Trophoblast cell (in vitro differentiated cells and primary cell): ENCODE measurements around the gene SPPL2C. TPM values are rescaled to one million over a fixed set of nuclear protein-coding genes. Genes with fewer than 3 reads are reported as not detected.

Experiments used
- DNase-seq, 2 donors: peaks; one replicate each; pipeline ENCODE4 v3.0.0-alpha.2; 2016
- H2AFZ ChIP-seq: 2 replicates; pipeline ENCODE4 v1.6.1; 2013; ENCODE audit warnings: low read length, moderate library complexity, mild to moderate bottlenecking; ENCODE audit not compliant: insufficient read depth, poor library complexity
- H2AK5ac ChIP-seq: 2 replicates; pipeline ENCODE4 v1.6.1; 2013; ENCODE audit warnings: mild to moderate bottlenecking, low read length
- H2BK120ac ChIP-seq: 2 replicates; pipeline ENCODE4 v1.6.1; 2013; ENCODE audit warnings: low read length, mild to moderate bottlenecking, moderate library complexity; ENCODE audit not compliant: insufficient read depth, poor library complexity
- H2BK12ac ChIP-seq: 2 replicates; pipeline ENCODE4 v1.6.1; 2013; ENCODE audit warnings: mild to moderate bottlenecking, low read length, moderate library complexity
- H2BK5ac ChIP-seq: 2 replicates; pipeline ENCODE4 v1.6.1; 2013; ENCODE audit warnings: low read length, low read depth, moderate library complexity, mild to moderate bottlenecking; ENCODE audit not compliant: poor library complexity
- H3K14ac ChIP-seq: 2 replicates; pipeline ENCODE4 v1.6.1; 2013; ENCODE audit warnings: mild to moderate bottlenecking, low read length
- H3K18ac ChIP-seq: 2 replicates; pipeline ENCODE4 v1.6.1; 2013; ENCODE audit warnings: mild to moderate bottlenecking, low read length
- H3K23ac ChIP-seq: 2 replicates; pipeline ENCODE4 v1.6.1; 2013; ENCODE audit warnings: low read length
- H3K27ac ChIP-seq: 2 replicates; pipeline ENCODE4 v1.5.1; 2013; ENCODE audit warnings: low read depth, mild to moderate bottlenecking, inconsistent platforms, low read length, moderate library complexity
- H3K27me3 ChIP-seq: 2 replicates; pipeline ENCODE4 v1.6.1; 2013; ENCODE audit warnings: inconsistent platforms, mild to moderate bottlenecking, low read length, moderate library complexity; ENCODE audit not compliant: insufficient read depth
- H3K36me3 ChIP-seq, 2 experiments: 1 replicate in 1 of 2; 2 replicates in 1 of 2; pipeline ENCODE4 v1.6.1; 2013; ENCODE audit warnings: low read length in 2 of 2, mild to moderate bottlenecking in 2 of 2, moderate library complexity in 1 of 2; ENCODE audit not compliant: insufficient read depth in 2 of 2, control insufficient read depth in 1 of 2
- H3K4ac ChIP-seq: 2 replicates; pipeline ENCODE4 v1.6.1; 2013; ENCODE audit warnings: low read depth, mild to moderate bottlenecking, low read length, moderate library complexity
- H3K4me1 ChIP-seq, 2 experiments: 1 replicate in 1 of 2; 2 replicates in 1 of 2; pipeline ENCODE4 v1.6.1; 2013; ENCODE audit warnings: low read length in 2 of 2, mild to moderate bottlenecking in 2 of 2, moderate library complexity in 1 of 2; ENCODE audit not compliant: insufficient read depth in 2 of 2, control insufficient read depth in 1 of 2
- H3K4me2 ChIP-seq: 2 replicates; pipeline ENCODE4 v1.6.1; 2013; ENCODE audit warnings: inconsistent platforms, mild to moderate bottlenecking, low read length, moderate library complexity
- H3K4me3 ChIP-seq: 2 replicates; pipeline ENCODE4 v1.5.1; 2013; ENCODE audit warnings: mild to moderate bottlenecking, low read depth, low read length, inconsistent platforms
- H3K79me1 ChIP-seq: one replicate; pipeline ENCODE4 v1.6.1; 2013; ENCODE audit warnings: low read length
- H3K79me2 ChIP-seq: 2 replicates; pipeline ENCODE4 v1.6.1; 2013; ENCODE audit warnings: low read length, mild to moderate bottlenecking; ENCODE audit not compliant: control insufficient read depth, insufficient read depth, poor library complexity
- H3K9ac ChIP-seq: 2 replicates; pipeline ENCODE4 v1.6.1; 2013; ENCODE audit warnings: mild to moderate bottlenecking, low read length
- H3K9me3 ChIP-seq: 2 replicates; pipeline ENCODE4 v1.6.1; 2013; ENCODE audit warnings: low read depth, mild to moderate bottlenecking, control low read depth, inconsistent platforms, low read length; ENCODE audit not compliant: insufficient read depth
- H4K12ac ChIP-seq: 2 replicates; pipeline ENCODE4 v1.6.1; 2013; ENCODE audit warnings: low read depth, mild to moderate bottlenecking, low read length, moderate library complexity
- H4K8ac ChIP-seq: 2 replicates; pipeline ENCODE4 v1.6.1; 2013; ENCODE audit warnings: low read depth, mild to moderate bottlenecking, low read length, moderate library complexity
- H4K91ac ChIP-seq: one replicate; pipeline ENCODE4 v1.6.1; 2013; ENCODE audit warnings: low read depth, mild to moderate bottlenecking, low read length, moderate library complexity
- whole genome bisulfite sequencing: extraction: QIAGEN DNeasy Blood & Tissue Kit; methylation state at CpG from one replicate; pipeline ENCODE4 v1.1.7; 2013; ENCODE audit warnings: missing lambda C conversion rate; ENCODE audit not compliant: insufficient read length, insufficient coverage; ENCODE audit errors: extremely low coverage; 5-methylcytosine and 5-hydroxymethylcytosine counted together
- polyA plus RNA-seq: library from polyadenylated mRNA; stranded (reverse); fragments of 200-250 nt; gene quantifications from 2 replicates; pipeline ENCODE4 v1.2.3, GENCODE V29; 2013

The SPPL2C gene
- polyA plus RNA-seq, result not detected in 2 replicates

GRCh38 chr17:45844695-45845375 lies at the start of gene SPPL2C:
Gene SPPL2C (plus strand): TSS chr17:45844881. CDS start chr17:45844907, 26 bp downstream.
- Histone ChIP-seq H3K79me1 (no peaks in the 10 kb centered on the region), H3K4me3 (no peak within 1 kb of the TSS)
- no CpG with 5 or more reads among the region's 25 CpGs for WGBS

GRCh38 chr17:45800816-45801215 lies 43.9 kb upstream of the SPPL2C start:
- no peak overlapping the region for H3K23ac ChIP-seq
- no peak overlapping the region for H4K91ac ChIP-seq
- H2BK12ac ChIP-seq, result no peak overlapping the region
- no peak overlapping the region for H3K4me2 ChIP-seq
- H3K18ac ChIP-seq, result no peak overlapping the region
- no CpG with 5 or more reads among the region's 2 CpGs for WGBS
- H3K4me3 ChIP-seq, result no peak overlapping the region
- no peaks in the 10 kb centered on the region for H3K36me3 ChIP-seq
- H2AFZ ChIP-seq, result no peak overlapping the region
- H3K4ac ChIP-seq, result no peak overlapping the region
- H2BK5ac ChIP-seq, result no peak overlapping the region
- no peak overlapping the region for H3K27ac ChIP-seq
- H3K79me1 ChIP-seq, result no peaks in the 10 kb centered on the region
- no peak overlapping the region for H2BK120ac ChIP-seq
- H3K4me1 ChIP-seq, result no peaks in the 10 kb centered on the region
- H4K8ac ChIP-seq, result no peak overlapping the region
- H3K9me3 ChIP-seq, result no peaks in the 10 kb centered on the region
- H2AK5ac ChIP-seq, result no peak overlapping the region
- H4K12ac ChIP-seq, result no peak overlapping the region
- no peak for DNase-seq
- no peaks in the 10 kb centered on the region for H3K79me2 ChIP-seq
- H3K14ac ChIP-seq, result no peak overlapping the region
- H3K9ac ChIP-seq, result no peak overlapping the region
- H3K27me3 ChIP-seq, result no peaks in the 10 kb centered on the region

More at GRCh38 chr17:45844695-45845375, at the start of gene SPPL2C:
- no peak within 1 kb of the TSS for H3K9ac ChIP-seq
- no peak within 1 kb of the TSS for H3K27ac ChIP-seq
- H3K36me3 ChIP-seq, result no peaks in the 10 kb centered on the region
- no peak within 1 kb of the TSS for H2AK5ac ChIP-seq
- no peak for DNase-seq
- no peak within 1 kb of the TSS for H4K91ac ChIP-seq
- H2BK5ac ChIP-seq, result no peak within 1 kb of the TSS
- no peaks in the 10 kb centered on the region for H3K9me3 ChIP-seq
- H4K8ac ChIP-seq, result no peak within 1 kb of the TSS
- no peak within 1 kb of the TSS for H3K14ac ChIP-seq
- no peak within 1 kb of the TSS for H2BK120ac ChIP-seq
- H3K4me2 ChIP-seq, result no peak within 1 kb of the TSS
- H2AFZ ChIP-seq, result no peak within 1 kb of the TSS
- no peaks in the 10 kb centered on the region for H3K4me1 ChIP-seq
- no peak within 1 kb of the TSS for H3K18ac ChIP-seq
- H3K4ac ChIP-seq, result no peak within 1 kb of the TSS
- H2BK12ac ChIP-seq, result no peak within 1 kb of the TSS
- no peaks in the 10 kb centered on the region for H3K79me2 ChIP-seq
- no peak within 1 kb of the TSS for H4K12ac ChIP-seq
- no peak within 1 kb of the TSS for H3K23ac ChIP-seq
- no peaks in the 10 kb centered on the region for H3K27me3 ChIP-seq

GRCh38 chr17:45801421-45801820 lies 43.3 kb upstream of the SPPL2C start:
- no peak overlapping the region for H4K12ac ChIP-seq
- H3K4me3 ChIP-seq, result no peak overlapping the region
- no peak overlapping the region for H3K4me2 ChIP-seq

GRCh38 chr17:45808845-45809244 lies 35.8 kb upstream of the SPPL2C start:
- DNase-seq, result no peak
- Histone ChIP-seq H3K14ac (no peak overlapping the region), H4K12ac (no peak overlapping the region), H3K9ac (no peak overlapping the region), H4K91ac (no peak overlapping the region), H3K27me3 (no peaks in the 10 kb centered on the region), H4K8ac (no peak overlapping the region), H3K27ac (no peak overlapping the region), H3K9me3 (peaks cover 1% of the 10 kb centered on the region), H2AFZ (no peak overlapping the region), H2BK120ac (no peak overlapping the region), H2BK5ac (no peak overlapping the region), H3K4ac (no peak overlapping the region), H3K79me1 (no peaks in the 10 kb centered on the region), H2AK5ac (no peak overlapping the region), H3K79me2 (no peaks in the 10 kb centered on the region), H2BK12ac (no peak overlapping the region), H3K36me3 (no peaks in the 10 kb centered on the region), H3K18ac (no peak overlapping the region), H3K23ac (no peak overlapping the region), H3K4me1 (no peaks in the 10 kb centered on the region), H3K4me2 (no peak overlapping the region), H3K4me3 (no peak overlapping the region)
- no CpG with 5 or more reads among the region's 1 CpG for WGBS

More at GRCh38 chr17:45801421-45801820, 43.3 kb upstream of the SPPL2C start:
- Histone ChIP-seq H3K79me1 (no peaks in the 10 kb centered on the region), H3K36me3 (no peaks in the 10 kb centered on the region), H4K8ac (no peak overlapping the region), H3K4ac (no peak overlapping the region), H3K27ac (no peak overlapping the region), H3K9me3 (no peaks in the 10 kb centered on the region), H3K79me2 (no peaks in the 10 kb centered on the region), H4K91ac (no peak overlapping the region), H2AFZ (no peak overlapping the region), H3K4me1 (no peaks in the 10 kb centered on the region), H3K14ac (no peak overlapping the region), H3K18ac (no peak overlapping the region), H3K9ac (no peak overlapping the region), H3K23ac (no peak overlapping the region), H2AK5ac (no peak overlapping the region), H2BK12ac (no peak overlapping the region), H2BK5ac (no peak overlapping the region), H2BK120ac (no peak overlapping the region), H3K27me3 (no peaks in the 10 kb centered on the region)
- DNase-seq, result no peak
- no CpG with 5 or more reads among the region's 8 CpGs for WGBS
